HEK293T (cell line): Measurements from ENCODE around the gene TNFAIP8.

Source experiments
- CTCF ChIA-PET: fragments of 350-600 bp; formaldehyde crosslinking; extraction: SDS; loops from one replicate; lab custom pipeline; 2021; ENCODE audit warnings: antibody characterized with exemption, inconsistent platforms; lab: Yijun Ruan, JAX
- POLR2A ChIA-PET: fragments of 350-600 bp; formaldehyde crosslinking; extraction: SDS; loops from one replicate; lab custom pipeline; 2020; ENCODE audit warnings: antibody characterized with exemption, inconsistent platforms; lab: Yijun Ruan, JAX
- DNase-seq: peaks from one replicate; pipeline ENCODE4 v3.0.0; 2012; ENCODE audit warnings: mixed read lengths; ENCODE audit errors: extremely low spot score
- ARNT ChIP-seq: fragments of 450-650 bp; IDR thresholded peaks from 2 replicates; pipeline ENCODE4 v1.6.1; 2017; ENCODE audit warnings: mild to moderate bottlenecking
- BHLHE40 ChIP-seq: fragments of 450-650 bp; IDR thresholded peaks from 2 replicates; pipeline ENCODE4 v1.6.1; 2016; ENCODE audit warnings: mild to moderate bottlenecking, moderate library complexity, borderline replicate concordance
- CTBP1 ChIP-seq: fragments of 450-650 bp; IDR thresholded peaks from 2 replicates; pipeline ENCODE4 v1.6.1; 2016; ENCODE audit warnings: borderline replicate concordance
- ELF4 ChIP-seq: fragments of 450-650 bp; IDR thresholded peaks from 2 replicates; pipeline ENCODE4 v1.6.1; 2017; ENCODE audit warnings: antibody characterized with exemption
- FOXA1 ChIP-seq: fragments of 450-650 bp; IDR thresholded peaks from 2 replicates; pipeline ENCODE4 v1.6.1; 2016; ENCODE audit warnings: mild to moderate bottlenecking
- FOXK2 ChIP-seq: fragments of 450-650 bp; IDR thresholded peaks from 2 replicates; pipeline ENCODE4 v1.6.1; 2016; ENCODE audit warnings: mild to moderate bottlenecking
- FOXM1 ChIP-seq: fragments of 450-650 bp; IDR thresholded peaks from 2 replicates; pipeline ENCODE4 v1.6.1; 2017; ENCODE audit warnings: mild to moderate bottlenecking, borderline replicate concordance
- HDGF ChIP-seq: fragments of 450-650 bp; IDR thresholded peaks from 2 replicates; pipeline ENCODE4 v1.6.1; 2017; ENCODE audit warnings: antibody characterized with exemption, borderline replicate concordance
- L3MBTL2 ChIP-seq: fragments of 450-650 bp; conservative IDR thresholded peaks from 2 replicates; pipeline ENCODE4 v1.6.1; 2016; ENCODE audit warnings: mild to moderate bottlenecking
- LEF1 ChIP-seq: fragments of 450-650 bp; IDR thresholded peaks from 2 replicates; pipeline ENCODE4 v1.6.1; 2017; ENCODE audit warnings: mild to moderate bottlenecking, borderline replicate concordance
- NFRKB ChIP-seq: fragments of 450-650 bp; IDR thresholded peaks from 2 replicates; pipeline ENCODE4 v1.6.1; 2016; ENCODE audit warnings: mild to moderate bottlenecking, moderate library complexity
- PKNOX1 ChIP-seq: fragments of 450-650 bp; IDR thresholded peaks from 2 replicates; pipeline ENCODE4 v1.6.1; 2016
- SP1 ChIP-seq: fragments of 450-650 bp; IDR thresholded peaks from 2 replicates; pipeline ENCODE4 v1.6.1; 2017
- SUZ12 ChIP-seq: fragments of 450-650 bp; IDR thresholded peaks from 2 replicates; pipeline ENCODE4 v1.6.1; 2016; ENCODE audit warnings: mild to moderate bottlenecking
- TARDBP ChIP-seq: fragments of 450-650 bp; IDR thresholded peaks from 2 replicates; pipeline ENCODE4 v1.6.1; 2016
- ZNF384 ChIP-seq: fragments of 450-650 bp; IDR thresholded peaks from 2 replicates; pipeline ENCODE4 v1.6.1; 2016

The TNFAIP8 gene

GRCh38 chr5:119357808-119358529 lies 2.1 kb downstream of the TNFAIP8 start:
- ChIA-PET CTCF (interaction anchor here (1.1 to 2.2 kb wide), 2 partner anchors 29 to 369 kb away, joined by 3 to 5 read pairs; partner anchors contain the start of gene DTWD2), POLR2A (no interaction called here)
- DNase-seq = no peak
- TF ChIP-seq FOXA1 (no peak), BHLHE40 (no peak)

- no peak for DNase-seq
- TF ChIP-seq LEF1 (no peak), FOXA1 (no peak), TARDBP (no peak), BHLHE40 (no peak), CTBP1 (no peak), FOXM1 (no peak)
- POLR2A ChIA-PET = no interaction called here
- CTCF ChIA-PET = interaction anchor here (0.6 kb wide), 1 partner anchor 1298 kb away, joined by 3 read pairs; no protein-coding TSS in a partner anchor
Measured at GRCh38 chr5:119358530-119358900, 2.7 kb downstream of the TNFAIP8 start.

- CTCF ChIA-PET = interaction anchor here (0.6 to 1.1 kb wide), 2 partner anchors 43 to 1298 kb away, joined by 3 read pairs; no protein-coding TSS in a partner anchor
- no peak for TF ChIP-seq L3MBTL2
- DNase-seq = no peak
- POLR2A ChIA-PET = interaction anchor here (1.0 to 1.5 kb wide), 2 partner anchors 12 to 91 kb away, joined by 3 to 4 read pairs; no protein-coding TSS in a partner anchor
Measured at GRCh38 chr5:119358901-119359603, 3.2 kb downstream of the TNFAIP8 start.

DNA sequence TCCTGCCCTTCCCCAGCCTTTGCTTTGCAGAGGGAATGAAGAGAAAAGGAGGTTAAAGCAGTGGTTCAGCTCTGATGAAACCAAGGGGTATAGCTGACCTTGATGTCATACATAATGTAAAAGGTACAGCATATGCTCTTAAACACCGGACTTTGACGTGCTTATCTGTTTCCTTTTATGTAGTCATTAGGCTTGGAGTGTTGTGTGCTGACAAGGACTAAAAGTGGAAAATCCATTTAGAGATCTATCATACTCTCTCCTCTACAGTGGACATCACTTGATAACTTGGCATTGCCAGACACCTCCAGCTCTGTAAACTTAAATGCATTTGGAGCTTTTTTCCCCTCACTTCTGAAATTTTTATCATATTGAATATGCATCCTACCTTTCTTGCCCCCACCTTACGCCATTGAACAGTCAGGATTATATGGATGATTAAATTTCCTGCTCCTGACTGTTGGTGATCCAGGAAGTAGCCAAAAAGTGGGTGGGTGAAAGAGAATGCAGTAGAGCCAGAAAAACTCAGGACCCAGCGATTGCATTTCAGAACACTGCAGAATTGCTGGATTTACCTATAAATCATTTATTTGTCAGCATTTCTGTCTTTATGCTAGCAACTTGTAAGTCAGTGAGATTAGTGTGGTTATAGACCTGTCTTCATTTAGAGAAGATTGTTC lies 4.1 kb downstream of the TNFAIP8 start:
- CTCF ChIA-PET = interaction anchor here (1.1 kb wide), 1 partner anchor 44 kb away, joined by 3 read pairs; no protein-coding TSS in a partner anchor
- no peak for DNase-seq
- POLR2A ChIA-PET = interaction anchor here (1.0 to 1.5 kb wide), 2 partner anchors 13 to 92 kb away, joined by 3 to 4 read pairs; no protein-coding TSS in a partner anchor
- TF ChIP-seq L3MBTL2 = no peak
- TF ChIP-seq FOXM1 = no peak
- no peak for TF ChIP-seq CTBP1
- no peak for TF ChIP-seq PKNOX1
- no peak for TF ChIP-seq ELF4
- no peak for TF ChIP-seq BHLHE40
- no peak for TF ChIP-seq FOXA1
- no peak for TF ChIP-seq TARDBP

DNA sequence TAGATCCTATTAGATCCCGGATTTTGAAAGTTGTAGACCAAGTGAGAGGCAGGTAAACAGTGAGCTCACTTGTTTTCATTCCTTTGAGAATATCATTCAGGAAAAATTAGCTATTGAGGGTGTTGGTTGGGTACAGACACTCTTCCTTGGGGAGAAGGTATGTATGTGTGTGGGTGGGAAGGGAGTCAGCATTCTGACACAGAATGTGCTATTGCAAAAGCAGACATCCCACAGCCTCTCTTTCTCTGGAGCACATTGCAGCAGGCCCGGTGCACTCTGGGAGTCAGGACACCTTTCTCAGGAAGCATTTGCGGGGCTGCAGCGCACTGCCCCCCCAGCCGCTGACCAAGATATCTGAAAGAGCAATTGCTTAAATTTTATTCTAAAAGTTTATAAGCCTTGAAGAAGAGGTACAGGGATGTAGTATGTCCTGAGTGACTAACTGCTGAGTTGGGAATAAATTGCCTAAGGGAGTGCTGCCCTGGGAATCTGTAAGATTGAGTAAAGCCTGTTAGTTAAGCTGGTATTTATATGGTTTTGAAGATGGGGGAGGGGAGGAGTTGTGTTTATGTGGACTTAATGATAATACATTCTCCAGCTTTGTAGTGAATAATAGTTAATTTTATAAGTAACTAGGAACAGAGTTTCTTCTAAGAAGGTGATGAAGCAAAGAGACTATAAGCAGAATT lies 5.2 kb downstream of the TNFAIP8 start:
- DNase-seq = no peak
- TF ChIP-seq SUZ12 = no peak
- TF ChIP-seq HDGF = no peak
- TF ChIP-seq FOXK2 = no peak
- no peak for TF ChIP-seq ZNF384
- TF ChIP-seq NFRKB = no peak
- TF ChIP-seq PKNOX1 = no peak
- no peak for TF ChIP-seq SP1
- no peak for TF ChIP-seq ARNT
- TF ChIP-seq CTBP1 = no peak
- no peak for TF ChIP-seq LEF1
- no peak for TF ChIP-seq FOXM1
- no peak for TF ChIP-seq FOXA1
- ChIA-PET CTCF (no interaction called here), POLR2A (interaction anchor here (1.5 kb wide), 2 partner anchors 51 to 93 kb away, joined by 3 to 4 read pairs; no protein-coding TSS in a partner anchor)

GRCh38 chr5:119361594-119362125 lies 5.8 kb downstream of the TNFAIP8 start:
- TF ChIP-seq BHLHE40 (no peak), LEF1 (no peak), HDGF (no peak), FOXA1 (no peak), L3MBTL2 (no peak), ZNF384 (no peak), ELF4 (no peak), NFRKB (no peak), SP1 (no peak), FOXM1 (no peak), TARDBP (no peak), FOXK2 (no peak), PKNOX1 (no peak), SUZ12 (no peak), CTBP1 (no peak), ARNT (no peak)
- POLR2A ChIA-PET = interaction anchor here (1.5 kb wide), 1 partner anchor 50 kb away, joined by 3 read pairs; no protein-coding TSS in a partner anchor
- DNase-seq = no peak
- CTCF ChIA-PET = no interaction called here
